GM12873 (cell line): ENCODE measurements around the gene NEGR1.

Experiments
- CTCF ChIP-seq: IDR thresholded peaks from 2 replicates; pipeline ENCODE4 v1.5.1; 2012; ENCODE audit warnings: low read depth, mild to moderate bottlenecking, moderate library complexity, low read length, control low read depth; ENCODE audit not compliant: insufficient read depth; ENCODE audit errors: missing control alignments

NEGR1 gene

DNA sequence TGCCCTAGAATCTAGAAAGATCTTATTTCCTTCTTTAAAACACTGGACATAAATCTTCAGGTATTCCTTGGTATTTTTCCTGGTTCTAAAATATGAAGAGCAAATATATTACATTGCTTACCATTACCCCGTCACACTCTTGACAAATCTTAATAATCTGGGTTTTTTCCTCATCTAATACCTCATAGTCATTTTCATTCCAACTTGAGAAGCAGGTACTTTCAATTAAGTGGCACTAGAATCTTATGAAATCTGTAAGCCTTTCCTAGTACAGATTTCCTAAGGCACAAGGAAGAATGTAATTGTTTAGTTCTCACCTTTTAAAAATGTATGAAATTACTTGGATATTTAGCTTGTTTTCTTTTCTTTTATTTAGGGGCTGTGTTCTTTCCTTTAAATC lies 720.0 kb downstream of the NEGR1 start:
- TF ChIP-seq CTCF, result no peak

GRCh38 chr1:71561729-71562128 lies 720.6 kb downstream of the NEGR1 start:
- no peak for TF ChIP-seq CTCF

GRCh38 chr1:71561206-71561605 lies 721.1 kb downstream of the NEGR1 start:
- no peak for TF ChIP-seq CTCF

- TF ChIP-seq CTCF, result no peak
These were observed 722.5 kb downstream of the NEGR1 start for GRCh38 chr1:71559880-71560279.

GRCh38 chr1:71557138-71557537 lies 725.2 kb downstream of the NEGR1 start:
- no peak for TF ChIP-seq CTCF

DNA sequence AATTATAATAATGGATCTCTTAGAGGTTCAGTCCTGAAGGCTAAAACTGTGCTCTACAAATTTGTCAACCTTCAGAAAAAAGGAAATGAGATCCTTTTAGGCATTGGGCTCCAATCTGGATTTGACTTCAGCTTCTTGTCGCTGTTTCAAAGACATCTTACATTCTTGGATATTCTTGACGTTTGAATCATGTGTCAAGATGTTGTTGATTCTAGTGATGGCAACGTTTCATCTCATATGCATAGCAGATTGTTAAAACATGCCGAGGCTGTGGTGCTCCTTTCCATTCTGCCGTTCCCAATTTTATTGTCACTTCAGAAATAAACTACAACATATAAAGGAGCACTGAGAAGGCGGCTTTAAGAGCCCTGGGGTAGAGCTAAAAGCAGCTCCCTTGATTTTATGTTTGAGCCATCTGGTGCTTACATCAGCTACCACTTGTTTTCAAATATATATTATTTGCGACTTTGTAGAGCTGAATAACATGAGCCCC lies 733.9 kb downstream of the NEGR1 start:
- TF ChIP-seq CTCF, result no peak

GRCh38 chr1:71542155-71542554 lies 740.2 kb downstream of the NEGR1 start:
- no peak for TF ChIP-seq CTCF
